AG04449 (cell line): ENCODE results near the gene NDUFA11.
"Not testable (repeated sequence)": the region's sequence is repeated elsewhere in the genome, so short reads cannot be mapped to it uniquely, and the experiment has no call there.

Experiments used
- CTCF ChIA-PET: fragments of 350-600 bp; formaldehyde crosslinking; extraction: SDS; loops from one replicate; lab custom pipeline; 2021; ENCODE audit warnings: antibody characterized with exemption; lab: Yijun Ruan, JAX
- POLR2A ChIA-PET: fragments of 400-600, 350-600 bp; formaldehyde crosslinking; extraction: SDS; loops from one replicate; lab custom pipeline; 2020; ENCODE audit warnings: antibody characterized with exemption, inconsistent platforms; lab: Yijun Ruan, JAX
- DNase-seq: peaks from one replicate; pipeline ENCODE4 v3.0.0-alpha.2; 2010; ENCODE audit warnings: low read depth, low spot score
- H3K4me3 ChIP-seq: 2 replicates; pipeline ENCODE4 v1.5.1; 2011; ENCODE audit warnings: low read depth, mild to moderate bottlenecking, control low read depth, low read length
- CTCF ChIP-seq: IDR thresholded peaks from one replicate; pipeline ENCODE4 v1.5.1; 2011; ENCODE audit warnings: mild to moderate bottlenecking, moderate library complexity, low read length, control low read depth, inconsistent platforms; ENCODE audit not compliant: insufficient read depth; ENCODE audit errors: missing control alignments

NDUFA11 gene

GRCh38 chr19:5877427-5877826, 26.2 kb downstream of the NDUFA11 start:
- POLR2A ChIA-PET = no interaction called here
- DNase-seq = no peak
- H3K4me3 ChIP-seq = no peak overlapping the region
- TF ChIP-seq CTCF = no peak
- CTCF ChIA-PET = interaction anchor here (1.8 kb wide), 1 partner anchor 15 kb away, joined by 4 read pairs; no protein-coding TSS in a partner anchor

- H3K4me3 ChIP-seq, DNase-seq, POLR2A ChIA-PET: not testable (repeated sequence)
- CTCF ChIA-PET = interaction anchor here (1.3 kb wide), 1 partner anchor 70 kb away, joined by 6 read pairs; no protein-coding TSS in a partner anchor
These were observed 29.1 kb downstream of the NDUFA11 start for GRCh38 chr19:5874496-5874895.

GRCh38 chr19:5873617-5874199, 29.9 kb downstream of the NDUFA11 start:
- no peak for TF ChIP-seq CTCF
- no peak for DNase-seq
- ChIA-PET POLR2A (no interaction called here), CTCF (interaction anchor here (1.3 kb wide), 1 partner anchor 70 kb away, joined by 6 read pairs; no protein-coding TSS in a partner anchor)
- H3K4me3 ChIP-seq = no peak overlapping the region

- H3K4me3 ChIP-seq = no peak overlapping the region
- ChIA-PET POLR2A (interaction anchor here (0.6 kb wide), 1 partner anchor 9 kb away, joined by 3 read pairs; no protein-coding TSS in a partner anchor), CTCF (interaction anchor here (1.6 kb wide), 1 partner anchor 67 kb away, joined by 5 read pairs; no protein-coding TSS in a partner anchor)
- no peak for TF ChIP-seq CTCF
- DNase-seq = no peak
These were observed 32.6 kb downstream of the NDUFA11 start for GRCh38 chr19:5870986-5871394.

GRCh38 chr19:5867201-5868136, 36.1 kb downstream of the NDUFA11 start:
- ChIA-PET CTCF (no interaction called here), POLR2A (no interaction called here)
- DNase-seq = no peak

GRCh38 chr19:5865772-5866171, 37.8 kb downstream of the NDUFA11 start:
- no peak for DNase-seq
- CTCF ChIA-PET = no interaction called here
- no peak for TF ChIP-seq CTCF
- POLR2A ChIA-PET = no interaction called here
- H3K4me3 ChIP-seq = no peak overlapping the region

More at GRCh38 chr19:5867201-5868136, 36.1 kb downstream of the NDUFA11 start:
- no peak for TF ChIP-seq CTCF
- H3K4me3 ChIP-seq = no peak overlapping the region
